Measurements from ENCODE around the gene CLIC3. TPM values are rescaled to one million over a fixed set of nuclear protein-coding genes. Genes with fewer than 3 reads are reported as not detected.
A peak's percentile ranks its signal among the peaks of the same experiment; 100 is the strongest.

The CLIC3 gene
- total and polyA plus RNA-seq, 2 experiments from 2014 or later = 37.7 to 98.9 TPM

DNA sequence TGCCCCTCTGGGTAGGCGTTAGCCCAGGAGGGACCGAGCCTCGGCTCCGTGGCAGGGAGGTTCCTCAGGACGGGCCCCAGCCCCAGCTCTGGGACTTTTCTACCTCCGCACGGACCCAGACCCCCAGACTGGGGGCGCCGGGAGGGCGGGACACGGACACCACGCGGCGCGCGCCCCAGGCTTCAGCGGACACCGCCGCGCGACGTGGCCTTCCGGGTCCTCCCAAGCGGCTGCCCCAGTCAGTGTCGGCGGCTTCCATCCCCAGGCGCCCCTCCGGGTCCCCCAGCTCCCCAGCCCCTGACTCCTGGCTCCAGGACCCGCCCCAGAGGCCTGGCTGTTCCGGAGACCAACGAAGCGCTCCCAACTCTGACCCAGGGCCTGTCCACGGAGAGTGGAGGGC, 10.5 kb downstream of the CLIC3 start:
- H3K4me1 ChIP-seq (ENCODE audit: insufficient read depth) = no peaks in the 10 kb centered on the region
- TF ChIP-seq EZH2phosphoT487 (IDR thresholded peaks at IDR 0.05; ENCODE audit: insufficient read depth, low read depth) = no peak
- TF ChIP-seq EZH2 (IDR thresholded peaks at IDR 0.05; ENCODE audit: insufficient read depth, poor library complexity, severe bottlenecking) = no peak
- 39 to 85% methylated on average over 5 to 31 of the region's 33 CpGs for WGBS, 2 experiments (ENCODE audit: low coverage in 1 of 2, low lambda C conversion rate in 2 of 2, missing lambda C conversion rate in 2 of 2)
- no peak overlapping the region for H3K27ac ChIP-seq
- H3K4me3 ChIP-seq = no peak overlapping the region
- no peak overlapping the region for H2AFZ ChIP-seq
- no peaks in the 10 kb centered on the region for H3K36me3 ChIP-seq (ENCODE audit: low read depth)
- H3K4me2 ChIP-seq (ENCODE audit: unreplicated experiment) = no peak overlapping the region
- in situ Hi-C loops (cut with MboI) = no loop called here
- no peaks in the 10 kb centered on the region for H3K79me2 ChIP-seq (ENCODE audit: insufficient read depth)
- no peak for DNase-seq
- H3K9me3 ChIP-seq (ENCODE audit: low read depth) = no peaks in the 10 kb centered on the region
- no peaks in the 10 kb centered on the region for H4K20me1 ChIP-seq (ENCODE audit: insufficient read depth)
- H3K9me2 ChIP-seq (ENCODE audit: insufficient read depth) = no peaks in the 10 kb centered on the region
- no peak overlapping the region for H3K9ac ChIP-seq
- H3K27me3 ChIP-seq (replicated peaks; ENCODE audit: insufficient read depth) = peaks cover 19% of the 10 kb centered on the region; the same call in 1 of the 2 replicates
- peaks cover under 1% of the 10 kb centered on the region; the same call in 1 of the 2 replicates for H3F3A ChIP-seq (ENCODE audit: insufficient read depth)

DNA sequence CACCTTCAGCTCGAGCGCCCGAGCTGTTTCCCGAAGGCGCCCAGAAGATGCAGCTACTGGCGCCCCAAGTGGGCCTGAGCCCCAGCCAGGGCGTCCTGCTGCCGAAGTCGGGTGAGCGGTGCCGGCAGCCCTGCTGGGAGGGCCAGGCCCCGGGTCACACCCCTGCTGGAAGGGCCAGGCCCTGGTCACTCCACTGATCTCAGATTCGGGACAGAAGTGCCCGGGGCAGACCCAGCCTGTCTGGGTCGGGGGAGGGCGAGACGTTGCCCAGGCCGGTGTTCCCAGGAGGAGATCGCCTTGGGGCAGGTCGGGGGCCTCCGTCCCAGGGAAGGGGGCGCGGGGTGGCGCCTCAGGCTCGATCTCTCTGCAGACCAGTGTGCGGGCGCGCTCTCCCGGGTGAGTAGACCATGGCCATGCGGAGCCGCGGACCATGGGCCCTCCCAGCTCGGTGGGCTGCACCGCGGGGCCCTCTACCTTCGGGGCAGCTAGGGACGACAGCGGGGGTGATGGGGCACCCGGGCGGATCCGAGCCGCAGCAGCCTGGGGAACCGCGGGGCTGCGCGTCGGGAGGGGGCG, 11.3 kb downstream of the CLIC3 start:
- H3K4me3 ChIP-seq = no peak overlapping the region
- in situ Hi-C loops (cut with MboI) = no loop called here
- no peaks in the 10 kb centered on the region for H3F3A ChIP-seq (ENCODE audit: insufficient read depth)
- TF ChIP-seq EZH2phosphoT487 (IDR thresholded peaks at IDR 0.05; ENCODE audit: insufficient read depth, low read depth) (no peak), EZH2 (IDR thresholded peaks at IDR 0.05; ENCODE audit: insufficient read depth, poor library complexity, severe bottlenecking) (peak; percentile 44)
- no peak overlapping the region for H2AFZ ChIP-seq
- H3K9ac ChIP-seq = no peak overlapping the region
- no peak overlapping the region for H3K4me2 ChIP-seq (ENCODE audit: unreplicated experiment)
- H3K4me1 ChIP-seq (ENCODE audit: insufficient read depth) = no peaks in the 10 kb centered on the region
- no peaks in the 10 kb centered on the region for H3K9me3 ChIP-seq (ENCODE audit: low read depth)
- no peaks in the 10 kb centered on the region for H4K20me1 ChIP-seq (ENCODE audit: insufficient read depth)
- no peaks in the 10 kb centered on the region for H3K79me2 ChIP-seq (ENCODE audit: insufficient read depth)
- no peak for DNase-seq
- peaks cover 19% of the 10 kb centered on the region; the same call in 1 of the 2 replicates for H3K27me3 ChIP-seq (replicated peaks; ENCODE audit: insufficient read depth)
- WGBS, 2 experiments (ENCODE audit: low coverage in 1 of 2, low lambda C conversion rate in 2 of 2, missing lambda C conversion rate in 2 of 2) = 4% methylated on average over 21 to 31 of the region's 48 CpGs
- H3K36me3 ChIP-seq (ENCODE audit: low read depth) = no peaks in the 10 kb centered on the region
- H3K9me2 ChIP-seq (ENCODE audit: insufficient read depth) = no peaks in the 10 kb centered on the region
- H3K27ac ChIP-seq = no peak overlapping the region

DNA sequence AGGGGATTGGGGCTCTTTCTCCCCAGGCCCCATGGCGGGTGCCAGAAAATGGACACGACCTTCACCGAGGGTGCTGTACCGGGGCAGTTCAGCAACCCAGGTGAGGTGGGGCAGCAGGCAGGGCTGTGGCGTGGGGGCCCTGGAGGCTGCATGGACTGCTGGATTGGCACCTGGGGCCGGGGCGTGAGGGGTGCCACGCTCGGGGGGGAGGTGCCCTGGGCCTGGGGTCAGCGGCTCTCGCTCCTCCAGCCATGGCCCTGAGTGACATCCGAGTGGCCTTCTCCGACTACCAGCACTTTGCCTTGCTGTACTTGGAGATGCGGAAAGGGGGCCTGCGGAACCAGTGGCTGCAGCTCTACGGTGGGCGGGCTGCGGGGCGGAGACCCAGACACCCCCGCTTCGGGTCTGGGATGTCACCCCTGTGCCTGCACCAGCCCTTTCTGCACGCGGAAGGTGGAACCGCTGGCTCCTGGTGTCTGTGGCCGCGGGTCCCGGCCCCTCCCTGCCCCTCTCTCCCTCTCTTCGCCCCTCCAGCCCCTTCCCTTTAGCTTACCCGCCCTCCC, 11.8 kb downstream of the CLIC3 start:
- no peaks in the 10 kb centered on the region for H3K4me1 ChIP-seq (ENCODE audit: insufficient read depth)
- peaks cover 19% of the 10 kb centered on the region; the same call in 1 of the 2 replicates for H3K27me3 ChIP-seq (replicated peaks; ENCODE audit: insufficient read depth)
- H3K9me2 ChIP-seq (ENCODE audit: insufficient read depth) = no peaks in the 10 kb centered on the region
- H3K9me3 ChIP-seq (ENCODE audit: low read depth) = no peaks in the 10 kb centered on the region
- no peak overlapping the region for H2AFZ ChIP-seq
- DNase-seq = no peak
- no peaks in the 10 kb centered on the region for H3K79me2 ChIP-seq (ENCODE audit: insufficient read depth)
- no peak for TF ChIP-seq EZH2phosphoT487 (IDR thresholded peaks at IDR 0.05; ENCODE audit: insufficient read depth, low read depth)
- no peak for TF ChIP-seq EZH2 (IDR thresholded peaks at IDR 0.05; ENCODE audit: insufficient read depth, poor library complexity, severe bottlenecking)
- no peaks in the 10 kb centered on the region for H3K36me3 ChIP-seq (ENCODE audit: low read depth)
- 38 to 67% methylated on average over 14 to 18 of the region's 29 CpGs for WGBS, 2 experiments (ENCODE audit: low coverage in 1 of 2, low lambda C conversion rate in 2 of 2, missing lambda C conversion rate in 2 of 2)
- H4K20me1 ChIP-seq (ENCODE audit: insufficient read depth) = no peaks in the 10 kb centered on the region
- H3K27ac ChIP-seq = no peak overlapping the region
- H3K4me2 ChIP-seq (ENCODE audit: unreplicated experiment) = no peak overlapping the region
- no peaks in the 10 kb centered on the region for H3F3A ChIP-seq (ENCODE audit: insufficient read depth)
- no peak overlapping the region for H3K9ac ChIP-seq
- no peak overlapping the region for H3K4me3 ChIP-seq
- in situ Hi-C loops (cut with MboI) = no loop called here

DNA sequence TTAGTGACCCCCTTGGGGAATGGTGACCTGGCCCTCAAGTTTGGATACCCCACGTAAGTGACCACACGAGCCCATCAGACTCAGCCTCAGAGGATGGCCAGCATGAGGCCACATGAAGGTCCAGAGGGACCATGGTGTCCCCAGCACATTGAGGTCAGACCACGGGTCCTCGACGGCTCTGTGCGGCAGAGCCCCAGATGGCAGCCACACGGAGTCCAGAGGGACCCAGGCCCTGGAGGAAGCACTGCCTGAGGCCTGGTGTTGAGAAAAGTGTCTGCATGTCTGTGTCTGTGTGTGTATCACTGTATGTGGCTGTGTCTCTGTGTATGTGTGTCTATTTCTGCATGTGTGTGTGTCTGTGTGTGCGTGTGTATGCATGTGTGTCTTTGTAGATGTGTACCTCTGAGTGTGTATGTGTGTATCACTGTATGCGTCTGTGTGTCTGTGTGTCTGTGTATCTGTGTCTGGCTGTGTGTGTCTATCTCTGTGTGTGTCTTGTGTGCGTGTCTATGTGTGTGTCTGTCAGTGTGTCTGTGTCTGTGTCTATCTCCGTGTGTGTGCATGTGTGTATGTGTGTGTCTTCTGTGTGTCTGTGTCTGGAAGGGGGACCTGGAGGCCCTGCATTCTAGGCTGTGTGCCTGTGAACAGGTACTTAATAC, 12.6 kb downstream of the CLIC3 start:
- TF ChIP-seq EZH2 (IDR thresholded peaks at IDR 0.05; ENCODE audit: insufficient read depth, poor library complexity, severe bottlenecking) = no peak
- H3F3A ChIP-seq (ENCODE audit: insufficient read depth) = no peaks in the 10 kb centered on the region
- in situ Hi-C loops (cut with MboI) = no loop called here
- H3K27ac ChIP-seq = no peak overlapping the region
- no peak overlapping the region for H3K4me2 ChIP-seq (ENCODE audit: unreplicated experiment)
- H3K9me3 ChIP-seq (ENCODE audit: low read depth) = no peaks in the 10 kb centered on the region
- no peaks in the 10 kb centered on the region for H3K4me1 ChIP-seq (ENCODE audit: insufficient read depth)
- H3K79me2 ChIP-seq (ENCODE audit: insufficient read depth) = no peaks in the 10 kb centered on the region
- H3K9me2 ChIP-seq (ENCODE audit: insufficient read depth) = no peaks in the 10 kb centered on the region
- no peak overlapping the region for H3K9ac ChIP-seq
- WGBS, 2 experiments (ENCODE audit: low coverage in 1 of 2, low lambda C conversion rate in 2 of 2, missing lambda C conversion rate in 2 of 2) = 73 to 75% methylated on average over 11 of the region's 11 CpGs
- no peaks in the 10 kb centered on the region for H4K20me1 ChIP-seq (ENCODE audit: insufficient read depth)
- peaks cover 19% of the 10 kb centered on the region; the same call in 1 of the 2 replicates for H3K27me3 ChIP-seq (replicated peaks; ENCODE audit: insufficient read depth)
- H2AFZ ChIP-seq = no peak overlapping the region
- no peak overlapping the region for H3K4me3 ChIP-seq
- H3K36me3 ChIP-seq (ENCODE audit: low read depth) = no peaks in the 10 kb centered on the region
- no peak for DNase-seq
